Measurements from ENCODE around the gene SCYL1.

The SCYL1 gene

DNA sequence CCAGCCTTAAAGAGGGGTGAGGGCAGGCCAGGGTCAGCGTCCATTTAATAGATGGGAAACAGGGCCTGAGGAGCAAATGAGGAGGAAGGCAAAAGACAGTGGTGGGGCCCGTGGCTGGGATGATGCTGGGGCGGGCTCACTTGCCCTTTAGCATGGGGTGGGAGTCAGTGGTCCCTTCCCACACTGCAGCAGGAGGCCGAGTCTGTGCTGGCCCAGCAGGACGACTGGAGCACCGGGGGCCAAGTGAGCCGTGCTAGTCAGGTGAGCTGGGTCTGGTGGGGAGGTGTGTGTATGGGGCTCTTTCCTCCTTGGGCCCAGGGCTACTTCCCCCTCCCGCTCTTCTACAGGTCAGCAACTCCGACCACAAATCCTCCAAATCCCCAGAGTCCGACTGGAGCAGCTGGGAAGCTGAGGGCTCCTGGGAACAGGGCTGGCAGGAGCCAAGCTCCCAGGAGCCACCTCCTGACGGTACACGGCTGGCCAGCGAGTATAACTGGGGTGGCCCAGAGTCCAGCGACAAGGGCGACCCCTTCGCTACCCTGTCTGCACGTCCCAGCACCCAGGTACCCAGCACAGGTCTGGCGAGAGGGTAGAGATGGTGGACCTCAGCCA lies 12.8 kb downstream of the SCYL1 start:
- TF ChIP-seq, protein P1, sequence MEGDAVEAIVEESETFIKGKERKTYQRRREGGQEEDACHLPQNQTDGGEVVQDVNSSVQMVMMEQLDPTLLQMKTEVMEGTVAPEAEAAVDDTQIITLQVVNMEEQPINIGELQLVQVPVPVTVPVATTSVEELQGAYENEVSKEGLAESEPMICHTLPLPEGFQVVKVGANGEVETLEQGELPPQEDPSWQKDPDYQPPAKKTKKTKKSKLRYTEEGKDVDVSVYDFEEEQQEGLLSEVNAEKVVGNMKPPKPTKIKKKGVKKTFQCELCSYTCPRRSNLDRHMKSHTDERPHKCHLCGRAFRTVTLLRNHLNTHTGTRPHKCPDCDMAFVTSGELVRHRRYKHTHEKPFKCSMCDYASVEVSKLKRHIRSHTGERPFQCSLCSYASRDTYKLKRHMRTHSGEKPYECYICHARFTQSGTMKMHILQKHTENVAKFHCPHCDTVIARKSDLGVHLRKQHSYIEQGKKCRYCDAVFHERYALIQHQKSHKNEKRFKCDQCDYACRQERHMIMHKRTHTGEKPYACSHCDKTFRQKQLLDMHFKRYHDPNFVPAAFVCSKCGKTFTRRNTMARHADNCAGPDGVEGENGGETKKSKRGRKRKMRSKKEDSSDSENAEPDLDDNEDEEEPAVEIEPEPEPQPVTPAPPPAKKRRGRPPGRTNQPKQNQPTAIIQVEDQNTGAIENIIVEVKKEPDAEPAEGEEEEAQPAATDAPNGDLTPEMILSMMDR (IDR thresholded peaks at IDR 0.05; ENCODE audit: unreplicated experiment in 3 of 3) = no peak
- peaks cover 30% of the 10 kb centered on the region for H3K36me3 Mint-ChIP-seq (ENCODE audit: low read depth)
- H3K27me3 Mint-ChIP-seq (ENCODE audit: low read depth) = peaks cover 17% of the 10 kb centered on the region
- peak overlapping the region; percentile 26 to 43 (median 34) for H3K4me3 Mint-ChIP-seq
- H3K27ac Mint-ChIP-seq = no peak overlapping the region
- H3K4me1 Mint-ChIP-seq = peaks cover 16% of the 10 kb centered on the region
- no peaks in the 10 kb centered on the region for H3K9me3 Mint-ChIP-seq

DNA sequence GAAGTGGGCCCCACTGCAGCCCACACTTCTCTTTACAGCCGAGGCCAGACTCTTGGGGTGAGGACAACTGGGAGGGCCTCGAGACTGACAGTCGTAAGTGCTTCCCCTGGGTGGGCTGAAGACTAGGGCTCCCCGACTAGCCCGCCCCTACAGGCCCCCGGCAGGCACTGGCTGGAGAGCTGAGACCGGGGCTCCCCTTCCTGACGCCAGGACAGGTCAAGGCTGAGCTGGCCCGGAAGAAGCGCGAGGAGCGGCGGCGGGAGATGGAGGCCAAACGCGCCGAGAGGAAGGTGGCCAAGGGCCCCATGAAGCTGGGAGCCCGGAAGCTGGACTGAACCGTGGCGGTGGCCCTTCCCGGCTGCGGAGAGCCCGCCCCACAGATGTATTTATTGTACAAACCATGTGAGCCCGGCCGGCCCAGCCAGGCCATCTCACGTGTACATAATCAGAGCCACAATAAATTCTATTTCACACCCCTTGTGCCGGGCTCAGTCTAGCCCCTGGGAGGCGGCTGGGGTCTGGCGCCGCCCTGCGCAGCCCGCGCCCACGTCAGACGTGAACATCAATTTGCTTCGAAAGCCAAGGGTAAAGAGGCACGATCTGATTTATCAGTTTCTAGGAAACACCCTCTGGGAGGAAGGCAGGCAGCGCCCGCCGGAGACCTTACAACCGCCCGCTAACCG lies 13.5 kb downstream of the SCYL1 start:
- no peak overlapping the region for H3K27ac Mint-ChIP-seq
- no peaks in the 10 kb centered on the region for H3K9me3 Mint-ChIP-seq
- peak overlapping the region in 1 of 3 experiments; percentile 37 for H3K4me3 Mint-ChIP-seq
- H3K4me1 Mint-ChIP-seq = peaks cover 16% of the 10 kb centered on the region
- H3K27me3 Mint-ChIP-seq (ENCODE audit: low read depth) = peaks cover 17% of the 10 kb centered on the region
- TF ChIP-seq, protein P1 (IDR thresholded peaks at IDR 0.05; ENCODE audit: unreplicated experiment in 3 of 3) = no peak
- H3K36me3 Mint-ChIP-seq (ENCODE audit: low read depth) = peaks cover 32% of the 10 kb centered on the region

DNA sequence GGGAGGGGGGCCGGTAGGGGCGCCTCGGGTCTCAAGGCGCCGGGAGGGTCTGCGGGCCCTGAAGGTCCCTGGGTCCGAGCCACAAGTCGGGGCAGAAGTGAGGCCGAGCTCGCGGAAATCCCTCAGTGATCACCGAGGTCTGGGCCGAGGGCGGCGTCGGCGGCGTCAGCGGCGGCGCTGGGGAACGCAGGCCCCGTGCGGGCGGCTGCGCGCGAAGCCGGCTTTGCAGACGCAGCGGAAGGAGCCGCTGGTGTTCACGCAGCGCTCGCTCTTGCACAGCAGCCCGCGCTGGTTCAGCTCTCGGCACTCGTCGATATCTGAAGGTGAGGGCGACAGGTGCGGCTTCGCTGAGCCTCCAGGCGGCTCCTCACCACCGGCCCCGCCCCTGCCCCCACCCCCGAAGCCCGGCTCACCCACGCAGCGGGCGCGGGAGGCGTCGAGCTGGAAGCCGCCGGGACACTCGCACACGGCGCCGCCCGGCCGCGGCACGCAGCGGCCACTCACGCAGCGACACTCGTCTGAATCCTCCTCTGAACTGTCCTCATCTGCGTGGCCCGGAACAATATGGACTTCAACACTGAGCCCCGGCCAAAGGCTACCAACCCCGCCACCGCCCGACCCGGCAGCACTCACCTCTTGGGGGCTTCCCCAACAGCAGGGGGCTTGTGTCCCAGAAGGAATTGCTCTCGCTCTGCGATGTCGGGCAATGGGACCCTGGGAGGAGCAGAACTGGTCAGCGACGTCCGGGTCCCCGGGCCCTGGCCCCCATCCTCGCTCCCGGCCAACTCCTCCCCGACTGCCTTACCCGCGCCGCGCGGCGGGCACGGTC lies 14.2 kb downstream of the SCYL1 start:
- H3K9me3 Mint-ChIP-seq = no peaks in the 10 kb centered on the region
- H3K4me1 Mint-ChIP-seq = peaks cover 16% of the 10 kb centered on the region
- peaks cover 32% of the 10 kb centered on the region for H3K36me3 Mint-ChIP-seq (ENCODE audit: low read depth)
- H3K27me3 Mint-ChIP-seq (ENCODE audit: low read depth) = peaks cover 17% of the 10 kb centered on the region
- peak overlapping the region in 2 of 3 experiments; percentile 35 to 43 for H3K4me3 Mint-ChIP-seq
- TF ChIP-seq, protein P1 (IDR thresholded peaks at IDR 0.05; ENCODE audit: unreplicated experiment in 3 of 3) = no peak
- no peak overlapping the region for H3K27ac Mint-ChIP-seq

DNA sequence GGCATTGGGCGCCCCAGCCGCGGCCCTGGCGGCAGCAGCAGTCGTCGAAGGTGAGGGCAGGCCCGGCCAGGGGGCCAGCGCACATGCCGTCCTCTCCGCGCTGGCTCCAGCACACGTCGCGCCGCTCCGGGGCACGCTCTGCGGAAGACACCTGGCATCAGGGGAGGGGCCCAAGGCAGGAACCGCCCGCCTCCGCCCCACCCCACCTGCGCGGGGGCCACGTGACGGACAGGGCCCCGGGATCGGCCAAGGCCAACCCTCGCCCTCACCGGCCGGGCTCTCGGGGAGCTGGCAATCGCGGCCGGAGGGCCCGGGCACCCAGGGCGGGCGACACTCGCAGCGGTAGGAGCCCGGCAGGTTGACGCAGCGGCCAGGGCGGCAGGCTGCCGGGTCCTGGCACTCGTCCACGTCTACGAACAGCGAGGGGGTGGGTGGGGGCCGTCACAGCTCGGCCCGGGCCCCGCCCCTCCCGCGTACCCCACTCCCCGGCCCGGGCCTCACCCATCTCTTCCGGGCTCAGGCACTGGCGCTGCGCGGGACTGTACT lies 14.9 kb downstream of the SCYL1 start:
- Mint-ChIP-seq H3K4me3 (peak overlapping the region; percentile 74 to 83 (median 78)), H3K4me1 (peaks cover 16% of the 10 kb centered on the region), H3K27me3 (ENCODE audit: low read depth) (peaks cover 21% of the 10 kb centered on the region), H3K9me3 (no peaks in the 10 kb centered on the region), H3K36me3 (ENCODE audit: low read depth) (peaks cover 31% of the 10 kb centered on the region), H3K27ac (peak overlapping the region in 1 of 3 experiments; percentile 70)
- TF ChIP-seq, protein P1 (IDR thresholded peaks at IDR 0.05; ENCODE audit: unreplicated experiment in 3 of 3) = peak in 2 of 3 experiments; percentile 44 to 47

DNA sequence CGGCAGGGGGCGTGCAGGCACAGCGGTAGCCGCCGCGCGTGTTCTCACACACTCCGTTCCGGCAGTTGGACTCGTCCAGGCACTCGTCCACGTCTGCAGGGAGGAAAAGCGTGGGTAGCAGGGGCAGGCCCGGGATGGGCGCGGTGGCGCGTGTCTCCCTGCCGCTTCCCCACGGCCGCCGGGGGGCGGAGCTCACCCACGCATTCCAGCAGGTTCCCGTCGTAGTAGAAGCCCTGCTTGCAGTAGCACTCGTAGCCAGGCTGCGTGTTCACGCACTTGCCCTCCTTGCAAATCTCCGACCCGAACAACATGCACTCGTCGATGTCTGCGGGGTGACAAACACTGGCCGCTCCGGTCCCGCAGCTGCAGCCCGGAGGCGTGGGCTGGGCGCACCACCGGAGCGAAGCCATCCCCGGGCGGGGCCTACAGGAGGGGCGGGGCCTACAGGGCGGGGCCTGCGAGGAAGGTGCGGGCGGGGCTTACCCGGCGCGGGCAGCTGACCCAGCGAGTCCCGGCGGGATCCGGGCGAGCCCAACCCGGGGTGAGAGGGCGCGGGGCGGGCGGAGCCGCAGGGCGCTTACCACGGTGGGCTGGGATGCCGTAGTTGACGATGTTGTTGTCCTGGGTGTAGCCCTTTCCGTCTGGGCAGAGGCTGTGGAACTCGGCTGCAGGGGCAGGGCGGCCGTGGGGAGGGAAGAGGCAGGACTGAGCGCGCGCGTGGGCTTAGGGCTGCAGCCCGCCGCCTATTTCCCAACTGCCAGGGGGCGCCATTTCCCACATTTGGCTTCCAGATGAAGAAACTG lies 15.6 kb downstream of the SCYL1 start:
- peaks cover 34% of the 10 kb centered on the region for H3K36me3 Mint-ChIP-seq (ENCODE audit: low read depth)
- H3K9me3 Mint-ChIP-seq = no peaks in the 10 kb centered on the region
- H3K4me1 Mint-ChIP-seq = peaks cover 16% of the 10 kb centered on the region
- H3K27me3 Mint-ChIP-seq (ENCODE audit: low read depth) = peaks cover 26% of the 10 kb centered on the region
- peak overlapping the region; percentile 74 to 83 (median 78) for H3K4me3 Mint-ChIP-seq
- H3K27ac Mint-ChIP-seq = peak overlapping the region; percentile 51 to 70 (median 69)
- TF ChIP-seq, protein P1 (IDR thresholded peaks at IDR 0.05; ENCODE audit: unreplicated experiment in 3 of 3) = peak; percentile 63 to 82 (median 73)
